ENCODE results near the gene C12orf57.

C12orf57 gene

DNA sequence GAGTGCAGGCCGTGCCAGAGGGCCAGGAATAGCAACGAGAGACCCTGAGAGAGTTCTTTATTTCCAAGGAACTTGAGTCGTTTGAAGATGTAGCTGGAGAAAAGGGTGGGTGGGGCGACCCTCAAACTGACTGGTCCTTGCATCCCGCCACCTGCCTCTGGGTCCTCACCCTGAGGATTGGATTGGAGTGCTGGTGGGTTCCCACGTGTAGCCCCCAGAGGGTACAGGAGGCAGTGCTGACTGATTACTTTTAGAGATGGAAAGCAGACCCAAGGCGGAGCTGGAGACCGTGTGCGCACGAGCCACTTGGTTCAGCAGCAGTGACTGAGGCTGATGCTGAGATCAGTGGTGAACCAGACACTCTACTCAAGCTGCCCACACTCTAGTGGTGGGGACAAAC, 33.8 kb downstream of the C12orf57 start:
- no peak for DNase-seq (ENCODE audit: extremely low read depth, low read depth)
- TF ChIP-seq, protein P1, sequence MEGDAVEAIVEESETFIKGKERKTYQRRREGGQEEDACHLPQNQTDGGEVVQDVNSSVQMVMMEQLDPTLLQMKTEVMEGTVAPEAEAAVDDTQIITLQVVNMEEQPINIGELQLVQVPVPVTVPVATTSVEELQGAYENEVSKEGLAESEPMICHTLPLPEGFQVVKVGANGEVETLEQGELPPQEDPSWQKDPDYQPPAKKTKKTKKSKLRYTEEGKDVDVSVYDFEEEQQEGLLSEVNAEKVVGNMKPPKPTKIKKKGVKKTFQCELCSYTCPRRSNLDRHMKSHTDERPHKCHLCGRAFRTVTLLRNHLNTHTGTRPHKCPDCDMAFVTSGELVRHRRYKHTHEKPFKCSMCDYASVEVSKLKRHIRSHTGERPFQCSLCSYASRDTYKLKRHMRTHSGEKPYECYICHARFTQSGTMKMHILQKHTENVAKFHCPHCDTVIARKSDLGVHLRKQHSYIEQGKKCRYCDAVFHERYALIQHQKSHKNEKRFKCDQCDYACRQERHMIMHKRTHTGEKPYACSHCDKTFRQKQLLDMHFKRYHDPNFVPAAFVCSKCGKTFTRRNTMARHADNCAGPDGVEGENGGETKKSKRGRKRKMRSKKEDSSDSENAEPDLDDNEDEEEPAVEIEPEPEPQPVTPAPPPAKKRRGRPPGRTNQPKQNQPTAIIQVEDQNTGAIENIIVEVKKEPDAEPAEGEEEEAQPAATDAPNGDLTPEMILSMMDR (IDR thresholded peaks at IDR 0.05; ENCODE audit: low read depth, low read length), result no peak

DNA sequence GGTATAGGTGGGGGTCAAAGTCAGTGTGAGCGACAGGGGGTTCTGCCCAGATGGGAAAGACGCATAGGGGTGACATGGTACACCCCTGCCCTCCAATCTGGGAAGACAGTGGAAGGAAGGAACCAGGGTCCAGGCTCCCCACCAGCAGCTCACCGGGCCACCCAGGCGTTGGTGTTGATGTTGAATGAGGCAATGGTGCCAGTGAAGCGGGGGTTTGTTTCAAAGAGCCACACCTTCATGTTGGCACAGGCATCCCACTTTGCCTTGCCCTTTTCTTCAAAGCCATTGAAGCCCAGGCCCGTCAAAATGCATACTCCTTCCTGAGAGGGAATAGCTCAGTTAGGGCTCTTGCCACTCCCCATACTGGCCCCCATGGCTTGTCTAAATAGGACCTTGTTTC, 34.4 kb downstream of the C12orf57 start:
- TF ChIP-seq, protein P1 (IDR thresholded peaks at IDR 0.05; ENCODE audit: low read depth, low read length), result no peak
- DNase-seq (ENCODE audit: extremely low read depth, low read depth), result no peak

DNA sequence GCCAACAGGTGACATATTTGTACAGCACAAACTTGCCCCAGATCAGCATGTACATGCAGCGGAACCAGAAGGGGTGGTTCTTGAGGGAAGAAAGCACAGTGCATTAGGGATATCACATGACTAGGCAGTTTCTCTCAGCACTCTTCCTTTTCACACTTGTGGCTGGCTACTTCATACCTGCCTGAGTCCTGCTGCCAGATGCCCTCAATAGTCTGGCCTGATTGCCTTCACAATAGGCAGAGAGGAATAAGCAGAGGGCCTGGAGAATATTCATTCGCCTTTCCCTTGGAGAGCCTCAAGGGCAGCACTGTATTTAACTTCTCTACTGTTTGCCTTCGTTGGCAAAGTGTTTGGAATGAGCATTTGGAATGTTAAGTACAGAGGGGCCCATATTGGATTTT, 34.8 kb downstream of the C12orf57 start:
- no peak for DNase-seq (ENCODE audit: extremely low read depth, low read depth)
- TF ChIP-seq, protein P1 (IDR thresholded peaks at IDR 0.05; ENCODE audit: low read depth, low read length), result no peak

DNA sequence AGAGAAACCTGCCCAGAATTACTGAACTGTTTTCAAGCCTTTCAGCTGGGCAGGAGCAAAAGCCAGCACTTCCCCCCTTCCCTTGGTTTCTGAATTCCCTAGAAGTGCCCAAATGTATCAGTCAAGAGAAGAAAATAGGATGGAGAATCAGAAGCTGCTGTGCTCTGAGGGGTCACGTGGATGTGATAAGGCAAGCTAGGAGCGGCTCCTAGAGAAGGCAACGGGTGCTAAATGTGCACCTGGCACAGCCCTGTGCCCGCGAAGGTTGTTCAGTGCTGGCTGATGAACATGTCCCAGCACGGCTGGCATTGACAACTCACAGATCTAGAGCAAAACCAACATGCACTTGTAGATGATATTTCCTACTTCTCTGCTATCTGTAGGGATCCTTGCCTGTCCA, 35.2 kb downstream of the C12orf57 start:
- TF ChIP-seq, protein P1 (IDR thresholded peaks at IDR 0.05; ENCODE audit: low read depth, low read length), result no peak
- no peak for DNase-seq (ENCODE audit: extremely low read depth, low read depth)

DNA sequence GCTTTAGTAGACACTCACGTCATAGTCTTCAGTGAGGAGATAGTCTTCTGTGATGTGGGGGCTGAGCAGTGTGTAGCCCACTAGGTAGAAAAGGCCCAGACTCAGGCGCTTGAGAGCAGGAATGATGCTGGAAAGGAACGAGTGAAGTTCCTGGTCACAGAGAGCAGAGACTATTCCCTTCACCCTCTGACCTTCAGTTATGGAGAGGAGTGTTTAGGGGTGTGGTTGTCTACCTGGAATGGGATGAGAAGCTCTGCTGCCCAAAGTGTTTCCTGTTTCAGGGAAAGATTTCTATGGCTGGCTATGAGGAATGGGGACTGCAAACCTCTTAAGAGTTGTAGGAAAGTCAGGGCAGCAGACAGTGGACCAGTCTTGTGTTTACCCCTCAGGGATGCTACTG, 35.6 kb downstream of the C12orf57 start:
- TF ChIP-seq, protein P1 (IDR thresholded peaks at IDR 0.05; ENCODE audit: low read depth, low read length), result no peak
- DNase-seq (ENCODE audit: extremely low read depth, low read depth), result no peak

DNA sequence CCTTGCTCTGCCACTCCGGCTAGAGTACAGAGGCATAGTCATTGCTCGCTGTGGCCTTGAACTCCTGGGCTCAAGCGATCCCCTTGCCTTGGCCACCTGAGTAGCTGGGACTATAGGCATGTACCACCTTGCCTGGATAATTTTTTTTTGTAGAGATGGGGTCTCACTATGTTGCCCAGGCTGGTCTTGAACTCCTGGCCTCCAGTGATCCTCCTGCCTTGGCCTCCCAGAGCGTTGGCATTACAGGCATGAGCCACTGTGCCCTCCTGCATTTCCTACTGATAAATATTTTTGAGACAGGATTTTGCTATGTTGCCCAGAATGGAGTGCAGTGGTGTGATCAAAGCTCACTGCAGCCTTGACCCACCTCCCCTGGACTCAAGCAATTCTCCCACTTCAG, 36.3 kb downstream of the C12orf57 start:
- TF ChIP-seq, protein P1 (IDR thresholded peaks at IDR 0.05; ENCODE audit: low read depth, low read length), result no peak
- DNase-seq (ENCODE audit: extremely low read depth, low read depth), result no peak

DNA sequence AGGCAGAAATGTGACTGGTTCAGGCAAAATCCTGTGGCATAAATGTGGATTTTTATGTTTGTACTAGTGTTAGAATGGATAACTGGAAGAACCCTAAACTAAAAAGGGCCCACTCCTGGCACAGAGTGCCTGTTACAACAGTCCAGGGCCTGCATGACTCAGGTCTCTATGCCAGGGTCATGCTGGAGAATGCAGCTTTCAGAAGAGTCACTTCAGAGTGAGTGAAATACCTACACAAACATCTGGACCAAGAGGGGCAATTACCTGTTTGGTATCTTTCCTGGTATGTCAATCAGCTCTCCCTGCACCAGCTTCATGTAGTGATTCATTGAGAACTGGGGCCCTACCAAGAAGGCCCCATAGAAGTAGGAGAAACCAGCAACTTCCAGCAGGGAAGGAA, 36.9 kb downstream of the C12orf57 start:
- TF ChIP-seq, protein P1 (IDR thresholded peaks at IDR 0.05; ENCODE audit: low read depth, low read length), result no peak
- DNase-seq (ENCODE audit: extremely low read depth, low read depth), result no peak
